ENCODE measurements around the gene ZSWIM9. TPM values are rescaled to one million over a fixed set of nuclear protein-coding genes. Genes with fewer than 3 reads are reported as not detected.

ZSWIM9 gene
- total RNA-seq, 1 donor from 2014 or later: 5.4 TPM

DNA sequence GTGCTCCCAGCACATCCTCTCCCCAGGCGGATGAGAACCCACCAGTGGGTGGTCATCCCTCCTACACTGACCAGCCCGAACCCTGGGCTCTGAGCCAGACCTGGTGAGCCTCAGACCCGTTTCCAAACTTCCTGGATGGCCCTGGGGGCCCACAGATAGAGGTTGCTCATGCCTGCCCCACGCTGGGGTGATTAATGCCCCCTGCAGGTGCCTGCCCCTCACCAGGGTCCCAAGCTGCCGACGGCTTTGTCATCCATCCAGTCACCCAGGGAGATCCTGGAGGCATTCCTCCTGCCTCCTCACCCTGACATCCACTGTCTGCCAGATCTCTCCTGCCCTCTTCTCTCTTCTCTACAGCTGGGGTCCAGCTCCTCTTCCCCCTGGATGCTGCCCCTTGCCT, 31.4 kb upstream of the ZSWIM9 start:
- H3K27me3 ChIP-seq: no peaks in the 10 kb centered on the region
- TF ChIP-seq POLR2A (IDR thresholded peaks at IDR 0.05) (no peak), CTCF (IDR thresholded peaks at IDR 0.05) (no peak), POLR2AphosphoS5 (IDR thresholded peaks at IDR 0.05; ENCODE audit: insufficient read depth in 1 of 2, low read depth in 1 of 2) (no peak)
- no peak for DNase-seq (ENCODE audit: extremely low spot score in 2 of 2)
- no peak overlapping the region for H3K27ac ChIP-seq
- H3K36me3 ChIP-seq: peaks cover 0 to 9% of the 10 kb centered on the region in 2 donors
- intact Hi-C loops (cut with DNase I): no loop called here
- no peaks in the 10 kb centered on the region for H3K9me3 ChIP-seq
- H3K4me1 ChIP-seq: no peaks in the 10 kb centered on the region
- no peak overlapping the region for H3K4me3 ChIP-seq

- intact Hi-C loops (cut with DNase I): no loop called here
- H3K9me3 ChIP-seq: no peaks in the 10 kb centered on the region
- no peaks in the 10 kb centered on the region for H3K4me1 ChIP-seq
- H3K36me3 ChIP-seq: peaks cover 0 to 7% of the 10 kb centered on the region in 2 donors
- no peak for TF ChIP-seq POLR2A (IDR thresholded peaks at IDR 0.05)
- no peak for TF ChIP-seq CTCF (IDR thresholded peaks at IDR 0.05)
- no peak for TF ChIP-seq POLR2AphosphoS5 (IDR thresholded peaks at IDR 0.05; ENCODE audit: insufficient read depth in 1 of 2, low read depth in 1 of 2)
- no peak for DNase-seq (ENCODE audit: extremely low spot score in 2 of 2)
- no peak overlapping the region for H3K4me3 ChIP-seq
- H3K27ac ChIP-seq: no peak overlapping the region
- no peaks in the 10 kb centered on the region for H3K27me3 ChIP-seq
Measured at GRCh38 chr19:48147597-48148175, 22.8 kb upstream of the ZSWIM9 start.

DNA sequence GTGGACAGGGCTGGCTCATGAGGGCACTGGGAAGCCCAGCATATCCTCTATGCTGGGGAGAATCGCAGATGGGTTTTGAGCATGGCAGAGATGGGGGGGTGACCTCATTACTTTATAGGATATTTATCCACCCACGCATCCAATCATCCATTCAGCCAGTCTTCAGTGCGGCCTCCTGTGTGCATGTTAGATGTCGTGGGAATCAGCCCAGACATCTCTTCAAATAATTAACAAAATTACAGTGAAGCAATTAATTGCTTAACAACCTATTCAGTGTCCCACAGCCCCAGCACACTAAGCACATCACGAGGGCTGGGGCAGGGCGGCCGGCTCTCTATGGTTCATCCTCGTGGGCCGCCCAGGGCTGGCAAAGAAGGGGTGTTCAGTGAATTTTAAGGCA, 21.9 kb upstream of the ZSWIM9 start:
- H3K36me3 ChIP-seq: no peaks in the 10 kb centered on the region
- H3K27ac ChIP-seq: no peak overlapping the region

DNA sequence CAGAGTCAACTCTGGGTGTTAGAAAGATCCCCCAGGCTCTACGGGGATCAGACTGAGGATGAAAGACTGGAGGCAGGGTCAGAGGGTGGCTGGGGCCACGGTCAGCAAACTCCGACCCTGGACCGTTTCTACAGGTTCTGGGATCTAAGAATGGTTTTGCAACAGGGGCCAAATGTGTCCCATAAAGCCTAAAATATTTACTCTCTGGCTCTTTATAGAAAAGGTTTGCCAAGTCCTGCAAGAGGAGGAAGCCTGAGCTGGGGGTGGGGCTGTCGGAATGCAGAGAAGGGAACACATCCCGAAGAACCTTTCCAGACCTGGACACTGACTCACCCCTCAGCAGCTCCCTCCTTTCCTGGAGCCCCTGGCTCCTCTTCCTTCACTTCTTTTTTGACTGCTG, 21.1 kb upstream of the ZSWIM9 start:
- TF ChIP-seq CTCF (IDR thresholded peaks at IDR 0.05) (no peak), POLR2A (IDR thresholded peaks at IDR 0.05) (no peak), POLR2AphosphoS5 (IDR thresholded peaks at IDR 0.05; ENCODE audit: insufficient read depth in 1 of 2, low read depth in 1 of 2) (no peak)
- peak overlapping the region; percentile 37 for H3K27ac ChIP-seq
- H3K4me1 ChIP-seq: no peaks in the 10 kb centered on the region
- no peak overlapping the region for H3K4me3 ChIP-seq
- no peak for DNase-seq (ENCODE audit: extremely low spot score in 2 of 2)
- no peaks in the 10 kb centered on the region for H3K36me3 ChIP-seq
- H3K9me3 ChIP-seq: no peaks in the 10 kb centered on the region
- no peaks in the 10 kb centered on the region for H3K27me3 ChIP-seq
- intact Hi-C loops (cut with DNase I): no loop called here

More for the DNA sequence above, 21.9 kb upstream of the ZSWIM9 start:
- DNase-seq (ENCODE audit: extremely low spot score in 2 of 2): no peak
- TF ChIP-seq CTCF (IDR thresholded peaks at IDR 0.05) (no peak), POLR2AphosphoS5 (IDR thresholded peaks at IDR 0.05; ENCODE audit: insufficient read depth in 1 of 2, low read depth in 1 of 2) (no peak), POLR2A (IDR thresholded peaks at IDR 0.05) (no peak)
- Histone ChIP-seq H3K4me3 (no peak overlapping the region), H3K27me3 (no peaks in the 10 kb centered on the region), H3K4me1 (no peaks in the 10 kb centered on the region), H3K9me3 (no peaks in the 10 kb centered on the region)
- intact Hi-C loops (cut with DNase I): no loop called here

GRCh38 chr19:48152551-48152950, 17.9 kb upstream of the ZSWIM9 start:
- DNase-seq (ENCODE audit: extremely low spot score in 2 of 2): no peak
- TF ChIP-seq CTCF (IDR thresholded peaks at IDR 0.05) (peak; percentile 72 to 84 (median 81)), POLR2AphosphoS5 (IDR thresholded peaks at IDR 0.05; ENCODE audit: insufficient read depth in 1 of 2, low read depth in 1 of 2) (peak in 1 of 2 donors; percentile 40), POLR2A (IDR thresholded peaks at IDR 0.05) (no peak)
- intact Hi-C loops (cut with DNase I): loop anchor here (5.0 kb wide), 1 partner anchor 45 kb away; no protein-coding TSS in a partner anchor
- no peaks in the 10 kb centered on the region for H3K4me1 ChIP-seq
- no peak overlapping the region for H3K27ac ChIP-seq
- H3K4me3 ChIP-seq: no peak overlapping the region
- H3K36me3 ChIP-seq: no peaks in the 10 kb centered on the region
- H3K9me3 ChIP-seq: no peaks in the 10 kb centered on the region
- no peaks in the 10 kb centered on the region for H3K27me3 ChIP-seq

Measured in vagina (tissue), 2 donors.